Measurements from ENCODE around the gene SEMA3A.
"Not testable (repeated sequence)": the region's sequence is repeated elsewhere in the genome, so short reads cannot be mapped to it uniquely, and the experiment has no call there.

The SEMA3A gene

GRCh38 chr7:84194484-84195271, at the start of gene SEMA3A:
TSS of gene SEMA3A (minus strand) at chr7:84194789. CDS start at chr7:84194586, 203 bp downstream.
- peak; percentile 81 for DNase-seq

- not testable (repeated sequence) for DNase-seq
Observed at GRCh38 chr7:84243037-84243436, 48.4 kb upstream of the SEMA3A start.

- no peak for DNase-seq
Observed at GRCh38 chr7:84238596-84238995, 44.0 kb upstream of the SEMA3A start.

- no peak for DNase-seq
Observed at GRCh38 chr7:84237533-84238173, 43.1 kb upstream of the SEMA3A start.

GRCh38 chr7:84236398-84236797, 41.8 kb upstream of the SEMA3A start:
- DNase-seq: no peak

GRCh38 chr7:84232646-84233045, 38.1 kb upstream of the SEMA3A start:
- DNase-seq: no peak

GRCh38 chr7:84231157-84231556, 36.6 kb upstream of the SEMA3A start:
- DNase-seq: no peak

- no peak for DNase-seq
Observed at GRCh38 chr7:84230491-84230890, 35.9 kb upstream of the SEMA3A start.

- DNase-seq: no peak
Observed at GRCh38 chr7:84228526-84228925, 33.9 kb upstream of the SEMA3A start.

- no peak for DNase-seq
Observed at GRCh38 chr7:84226759-84227158, 32.2 kb upstream of the SEMA3A start.

GRCh38 chr7:84224505-84224904, 29.9 kb upstream of the SEMA3A start:
- DNase-seq: no peak

- DNase-seq: no peak
Observed at GRCh38 chr7:84219310-84219709, 24.7 kb upstream of the SEMA3A start.

- no peak for DNase-seq
Observed at GRCh38 chr7:84218681-84219080, 24.1 kb upstream of the SEMA3A start.

- DNase-seq: no peak
Observed at GRCh38 chr7:84216472-84216871, 21.9 kb upstream of the SEMA3A start.

- not testable (repeated sequence) for DNase-seq
Observed at GRCh38 chr7:84214757-84215156, 20.2 kb upstream of the SEMA3A start.

GRCh38 chr7:84210301-84210700, 15.7 kb upstream of the SEMA3A start:
- no peak for DNase-seq

- DNase-seq: no peak
Observed at GRCh38 chr7:84209006-84209405, 14.4 kb upstream of the SEMA3A start.

- DNase-seq: no peak
Observed at GRCh38 chr7:84207615-84208014, 13.0 kb upstream of the SEMA3A start.

GRCh38 chr7:84207025-84207424, 12.4 kb upstream of the SEMA3A start:
- DNase-seq: no peak

GRCh38 chr7:84204655-84205054, 10.1 kb upstream of the SEMA3A start:
- DNase-seq: no peak

- no peak for DNase-seq
Observed at GRCh38 chr7:84202855-84203254, 8.3 kb upstream of the SEMA3A start.

GRCh38 chr7:84200859-84201258, 6.3 kb upstream of the SEMA3A start:
- DNase-seq: no peak

- no peak for DNase-seq
Observed at GRCh38 chr7:84199216-84199615, 4.6 kb upstream of the SEMA3A start.

GRCh38 chr7:84196084-84196503, 1.5 kb upstream of the SEMA3A start:
- peak; percentile 38 for DNase-seq

Measured in right hindlimb (tissue), 1 donor.